ENCODE results near the gene ZFP91.

ZFP91 gene

DNA sequence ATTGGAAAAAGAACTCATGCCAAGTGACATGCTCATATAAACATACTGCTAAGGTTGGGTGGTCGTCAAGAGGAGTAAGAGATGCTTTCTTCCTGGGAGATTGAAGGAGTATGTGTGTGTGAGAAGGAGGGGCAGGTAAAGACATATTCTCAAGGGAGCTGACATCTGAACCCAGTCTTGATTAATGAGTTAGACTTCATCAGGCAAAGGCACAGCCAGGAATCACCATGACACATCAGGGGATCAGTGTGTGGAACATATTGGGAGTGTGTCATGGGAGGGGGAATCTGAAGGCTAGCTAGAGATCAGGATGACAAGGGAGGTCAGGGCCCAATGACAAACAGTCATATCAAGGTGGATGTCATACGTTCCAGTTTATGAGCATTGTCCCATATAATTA is 58.5 kb downstream of the ZFP91 start:
- TF ChIP-seq, protein P1, sequence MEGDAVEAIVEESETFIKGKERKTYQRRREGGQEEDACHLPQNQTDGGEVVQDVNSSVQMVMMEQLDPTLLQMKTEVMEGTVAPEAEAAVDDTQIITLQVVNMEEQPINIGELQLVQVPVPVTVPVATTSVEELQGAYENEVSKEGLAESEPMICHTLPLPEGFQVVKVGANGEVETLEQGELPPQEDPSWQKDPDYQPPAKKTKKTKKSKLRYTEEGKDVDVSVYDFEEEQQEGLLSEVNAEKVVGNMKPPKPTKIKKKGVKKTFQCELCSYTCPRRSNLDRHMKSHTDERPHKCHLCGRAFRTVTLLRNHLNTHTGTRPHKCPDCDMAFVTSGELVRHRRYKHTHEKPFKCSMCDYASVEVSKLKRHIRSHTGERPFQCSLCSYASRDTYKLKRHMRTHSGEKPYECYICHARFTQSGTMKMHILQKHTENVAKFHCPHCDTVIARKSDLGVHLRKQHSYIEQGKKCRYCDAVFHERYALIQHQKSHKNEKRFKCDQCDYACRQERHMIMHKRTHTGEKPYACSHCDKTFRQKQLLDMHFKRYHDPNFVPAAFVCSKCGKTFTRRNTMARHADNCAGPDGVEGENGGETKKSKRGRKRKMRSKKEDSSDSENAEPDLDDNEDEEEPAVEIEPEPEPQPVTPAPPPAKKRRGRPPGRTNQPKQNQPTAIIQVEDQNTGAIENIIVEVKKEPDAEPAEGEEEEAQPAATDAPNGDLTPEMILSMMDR (IDR thresholded peaks at IDR 0.05), result no peak

- TF ChIP-seq, protein P1 (IDR thresholded peaks at IDR 0.05), result no peak
These were observed 60.2 kb downstream of the ZFP91 start for GRCh38 chr11:58639103-58639502.

GRCh38 chr11:58639669-58640068 is 60.8 kb downstream of the ZFP91 start:
- TF ChIP-seq, protein P1 (IDR thresholded peaks at IDR 0.05), result no peak

DNA sequence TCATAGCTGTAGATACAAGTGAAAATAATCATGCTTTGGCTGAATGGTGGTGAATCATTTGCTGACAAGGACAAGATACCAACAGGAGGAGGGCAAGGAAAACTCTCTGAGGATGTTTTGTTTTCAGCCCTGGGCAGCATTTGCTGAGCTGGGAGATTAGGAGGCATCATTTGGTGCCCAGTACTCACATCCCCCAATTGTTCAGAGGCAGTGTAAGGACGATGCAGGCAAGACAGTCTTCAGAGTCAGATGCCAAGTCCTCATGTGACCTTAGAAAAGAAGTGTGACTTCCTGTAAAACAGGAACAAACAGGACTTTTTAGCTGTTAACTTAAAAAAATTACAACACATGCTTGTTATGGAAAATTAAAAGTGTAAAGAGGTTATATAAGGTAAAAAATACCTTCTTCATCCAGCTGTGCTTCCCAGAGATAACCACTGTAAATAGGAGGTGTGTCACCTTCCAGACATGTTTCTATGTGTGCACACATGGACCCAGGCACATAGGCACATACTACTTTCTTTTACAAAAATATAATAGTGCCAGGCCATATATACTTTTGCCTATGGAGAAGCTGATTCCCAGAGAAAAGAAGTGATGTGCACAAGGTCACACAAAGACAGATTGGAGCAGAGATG is 61.6 kb downstream of the ZFP91 start:
- TF ChIP-seq, protein P1 (IDR thresholded peaks at IDR 0.05), result no peak

DNA sequence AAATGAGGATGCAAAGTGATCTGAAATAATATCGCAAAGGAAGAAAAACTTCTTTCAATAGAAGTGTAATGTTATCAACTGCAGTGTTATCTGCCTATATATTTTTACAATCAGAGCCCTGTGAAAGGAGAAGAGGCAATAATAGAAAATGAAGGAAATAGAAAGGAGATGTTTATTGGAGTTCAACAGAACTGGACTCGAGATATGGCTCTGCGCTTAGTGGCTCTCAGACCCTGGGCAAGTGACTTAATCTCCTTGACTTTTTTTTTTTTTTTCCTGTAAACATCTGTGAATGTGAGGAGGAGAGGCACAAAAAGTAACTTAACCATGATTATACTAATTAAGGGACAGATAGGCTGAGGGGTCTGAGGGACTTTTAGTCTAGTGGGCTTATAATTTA is 62.5 kb downstream of the ZFP91 start:
- TF ChIP-seq, protein P1 (IDR thresholded peaks at IDR 0.05), result no peak

DNA sequence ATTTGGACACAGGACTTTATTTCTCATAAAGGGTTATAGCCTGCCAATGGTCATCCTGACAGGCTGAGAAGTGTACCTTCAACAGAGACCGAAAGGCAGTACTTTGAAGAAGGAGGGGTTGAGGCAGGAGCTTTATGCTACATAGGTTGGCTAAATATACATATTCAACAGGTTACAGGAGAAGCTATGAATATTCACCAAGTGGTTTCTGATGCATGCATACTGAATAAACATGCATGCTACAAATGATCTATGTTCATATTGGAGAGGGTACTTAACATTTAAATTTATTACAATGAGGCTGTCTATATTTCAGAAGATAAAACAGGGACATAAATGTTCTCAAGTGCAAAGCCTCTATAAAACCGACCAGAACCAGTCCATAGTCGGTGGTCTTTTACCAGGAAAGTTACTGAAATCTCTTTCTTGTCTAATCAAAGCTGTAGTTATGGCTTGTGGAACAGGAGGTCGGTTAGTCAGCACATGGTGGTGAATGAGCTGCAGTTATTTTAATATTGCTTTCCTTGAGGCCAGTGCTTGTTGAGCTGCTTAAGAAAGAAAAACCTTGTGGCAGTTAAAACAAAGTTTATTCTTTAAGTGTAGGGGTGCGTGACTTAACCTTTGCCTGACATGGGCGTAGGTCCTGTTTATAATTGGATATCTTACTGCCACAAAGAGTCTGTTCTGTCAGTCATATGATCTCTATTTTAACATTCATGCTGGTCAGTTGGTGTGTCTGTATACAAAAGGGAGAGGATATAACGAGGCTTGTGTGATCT is 63.1 kb downstream of the ZFP91 start:
- TF ChIP-seq, protein P1 (IDR thresholded peaks at IDR 0.05), result no peak

DNA sequence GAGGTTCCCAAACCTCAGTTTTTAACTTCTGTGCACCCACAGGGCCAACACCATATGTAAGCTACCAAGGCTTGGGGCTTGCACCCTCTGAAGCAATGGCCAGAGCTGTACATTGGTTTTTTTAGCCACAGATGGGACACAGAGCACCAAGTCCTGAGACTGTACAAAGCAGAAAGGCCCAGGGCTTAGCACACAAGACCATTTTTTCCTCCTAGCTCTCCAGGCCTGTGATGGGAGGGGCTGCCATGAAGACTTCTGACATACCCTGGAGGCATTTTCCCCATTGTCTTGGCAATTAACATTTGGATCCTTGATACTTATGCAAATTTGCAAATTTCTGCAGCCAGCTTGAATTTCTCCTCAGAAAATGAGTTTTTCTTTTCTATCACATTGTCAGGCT is 67.0 kb downstream of the ZFP91 start:
- TF ChIP-seq, protein P1 (IDR thresholded peaks at IDR 0.05), result no peak
